GM12892 (cell line): ENCODE results near the gene WASF3.

Experiments
- DNase-seq: peaks from one replicate; pipeline ENCODE4 v3.0.0; 2011; ENCODE audit not compliant: insufficient read length
- FAIRE-seq: peaks from 2 replicates; lab custom pipeline; 2011; peaks lifted over from hg19 to GRCh38; lab: Jason Lieb, UNC
- POLR2A ChIP-seq: IDR thresholded peaks from 2 replicates; pipeline ENCODE4 v1.6.1; 2011; ENCODE audit warnings: low read depth, low read length, control low read depth
- POLR2AphosphoS5 ChIP-seq: IDR thresholded peaks from 2 replicates; pipeline ENCODE4 v1.6.1; 2011; ENCODE audit warnings: low read depth, low read length, control low read depth
- TAF1 ChIP-seq: IDR thresholded peaks from 2 replicates; pipeline ENCODE4 v1.6.1; 2011; ENCODE audit warnings: low read depth, mild to moderate bottlenecking, control low read depth, low read length, borderline replicate concordance

Gene WASF3

DNA sequence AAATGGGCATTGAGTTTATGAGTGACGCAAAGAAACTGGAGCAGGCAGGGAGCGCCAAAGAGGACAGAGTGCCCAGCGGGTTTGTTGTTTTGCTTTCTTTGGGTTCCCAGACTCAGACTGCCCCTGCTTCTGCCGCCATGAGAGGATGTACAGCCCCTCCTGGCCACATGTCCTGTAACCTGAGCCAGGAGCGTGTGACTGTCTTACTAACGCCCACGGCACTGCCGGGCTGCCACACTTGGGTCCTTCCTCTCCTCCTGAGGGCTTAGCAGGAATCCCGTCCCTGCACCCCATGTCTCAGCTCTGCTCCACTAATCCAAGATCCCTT, 122.6 kb downstream of the WASF3 start:
- no peak for DNase-seq
- no peak for FAIRE-seq
- TF ChIP-seq POLR2A (no peak), TAF1 (no peak), POLR2AphosphoS5 (no peak)

DNA sequence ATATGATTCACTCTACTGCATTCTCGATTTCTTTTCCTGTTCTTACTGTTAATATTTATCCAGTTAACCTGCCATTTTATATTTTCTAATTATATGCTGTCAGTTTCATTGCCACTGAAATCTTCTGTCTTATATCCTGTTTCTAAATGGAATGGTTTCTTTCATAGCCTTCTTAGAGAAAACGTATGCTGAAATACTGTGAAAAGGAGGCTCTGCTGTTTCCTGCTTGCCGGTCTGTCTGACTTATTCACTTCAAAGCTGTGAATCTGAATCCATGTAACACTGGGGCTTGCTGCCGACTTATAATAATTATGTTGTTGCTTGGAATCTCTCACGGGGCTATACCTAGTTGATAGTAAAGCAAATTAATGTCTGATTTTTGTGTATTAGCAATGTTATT, 123.1 kb downstream of the WASF3 start:
- FAIRE-seq (no peak), DNase-seq (no peak)
- TF ChIP-seq TAF1, result no peak
- TF ChIP-seq POLR2A, result no peak
- no peak for TF ChIP-seq POLR2AphosphoS5

DNA sequence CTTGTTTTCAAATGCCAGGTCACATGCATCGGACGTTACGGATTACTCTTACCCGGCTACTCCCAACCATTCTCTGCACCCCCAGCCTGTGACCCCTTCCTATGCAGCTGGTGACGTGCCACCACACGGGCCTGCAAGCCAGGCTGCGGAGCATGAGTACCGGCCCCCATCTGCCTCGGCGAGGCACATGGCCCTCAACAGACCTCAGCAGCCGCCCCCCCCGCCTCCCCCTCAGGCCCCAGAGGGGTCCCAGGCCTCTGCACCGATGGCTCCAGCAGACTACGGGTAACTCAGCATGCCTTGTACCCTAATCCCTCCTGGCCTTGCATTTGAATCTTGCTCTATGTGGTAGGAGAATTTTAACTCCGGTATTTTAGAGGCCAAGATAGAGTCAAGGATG, 123.6 kb downstream of the WASF3 start:
- TF ChIP-seq POLR2AphosphoS5 (no peak), TAF1 (no peak), POLR2A (no peak)
- DNase-seq (no peak), FAIRE-seq (no peak)

DNA sequence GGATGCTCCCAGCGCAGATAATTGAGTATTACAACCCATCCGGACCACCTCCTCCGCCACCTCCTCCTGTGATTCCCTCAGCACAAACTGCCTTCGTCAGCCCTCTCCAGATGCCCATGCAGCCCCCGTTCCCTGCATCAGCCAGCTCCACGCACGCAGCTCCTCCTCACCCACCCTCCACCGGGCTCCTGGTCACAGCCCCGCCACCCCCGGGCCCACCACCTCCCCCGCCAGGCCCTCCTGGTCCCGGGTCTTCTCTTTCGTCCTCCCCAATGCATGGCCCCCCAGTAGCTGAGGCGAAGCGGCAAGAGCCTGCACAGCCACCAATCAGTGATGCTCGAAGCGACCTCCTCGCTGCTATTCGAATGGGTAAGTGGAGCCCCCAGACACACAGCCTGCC, 125.1 kb downstream of the WASF3 start:
- TF ChIP-seq POLR2AphosphoS5 (no peak), POLR2A (no peak), TAF1 (no peak)
- FAIRE-seq, result no peak
- no peak for DNase-seq

DNA sequence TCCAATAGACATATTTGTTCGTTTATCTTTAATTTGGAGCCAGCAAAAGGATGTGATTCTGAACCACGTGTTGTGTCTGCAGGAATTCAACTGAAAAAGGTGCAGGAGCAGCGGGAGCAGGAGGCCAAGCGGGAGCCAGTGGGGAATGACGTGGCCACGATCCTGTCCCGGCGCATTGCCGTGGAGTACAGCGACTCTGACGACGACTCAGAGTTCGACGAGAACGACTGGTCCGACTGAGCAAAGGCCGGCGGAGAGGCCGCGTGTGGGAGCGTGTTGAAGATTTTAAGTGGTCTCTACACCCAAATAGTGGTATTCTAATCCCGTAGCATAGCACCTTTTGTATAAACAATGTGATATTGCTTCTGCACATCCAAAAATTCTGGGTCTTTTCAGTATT, 128.1 kb downstream of the WASF3 start:
- TF ChIP-seq TAF1 (no peak), POLR2A (no peak), POLR2AphosphoS5 (no peak)
- DNase-seq (no peak), FAIRE-seq (no peak)

DNA sequence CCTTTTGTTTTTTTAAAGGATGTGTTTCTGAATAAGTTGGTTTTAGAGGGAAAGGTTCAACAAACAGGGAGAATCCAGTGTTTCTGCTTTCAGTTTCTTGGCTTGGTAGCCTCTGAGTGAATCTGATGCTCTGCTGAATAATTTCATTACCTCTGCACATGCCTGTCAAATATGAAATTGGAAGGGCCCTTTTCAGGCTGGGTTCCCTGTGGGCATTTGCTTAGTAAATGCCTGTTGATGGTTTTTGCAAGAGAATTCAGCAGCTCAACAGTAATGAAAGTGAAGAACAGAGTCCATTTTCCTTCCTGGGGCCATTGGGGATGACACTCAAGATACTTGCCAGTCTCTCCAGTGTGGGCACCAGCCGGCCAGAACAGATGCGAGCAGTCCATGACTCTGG, 128.8 kb downstream of the WASF3 start:
- no peak for FAIRE-seq
- TF ChIP-seq POLR2A (no peak), POLR2AphosphoS5 (no peak), TAF1 (no peak)
- no peak for DNase-seq

DNA sequence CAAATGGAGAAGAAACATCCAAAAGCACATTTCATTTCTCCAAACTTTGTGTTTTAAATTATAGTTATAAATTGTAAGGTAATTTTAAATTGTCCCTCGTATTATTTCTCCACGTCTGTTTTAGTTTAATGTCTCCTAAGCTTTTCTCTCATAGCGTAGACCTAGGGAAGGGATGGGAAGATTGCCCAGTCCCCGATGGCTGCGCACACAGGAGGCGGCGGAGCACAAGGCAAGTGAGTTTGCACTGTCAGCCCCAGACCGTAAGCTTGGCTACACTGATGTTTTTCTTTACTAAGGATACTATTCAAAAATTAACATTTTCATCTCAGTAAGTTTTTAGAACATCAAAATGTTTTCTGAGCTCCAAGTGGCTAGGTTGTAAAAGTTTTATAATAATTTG, 130.8 kb downstream of the WASF3 start:
- FAIRE-seq (no peak), DNase-seq (no peak)
- TF ChIP-seq TAF1, result no peak
- TF ChIP-seq POLR2A, result no peak
- TF ChIP-seq POLR2AphosphoS5, result no peak

DNA sequence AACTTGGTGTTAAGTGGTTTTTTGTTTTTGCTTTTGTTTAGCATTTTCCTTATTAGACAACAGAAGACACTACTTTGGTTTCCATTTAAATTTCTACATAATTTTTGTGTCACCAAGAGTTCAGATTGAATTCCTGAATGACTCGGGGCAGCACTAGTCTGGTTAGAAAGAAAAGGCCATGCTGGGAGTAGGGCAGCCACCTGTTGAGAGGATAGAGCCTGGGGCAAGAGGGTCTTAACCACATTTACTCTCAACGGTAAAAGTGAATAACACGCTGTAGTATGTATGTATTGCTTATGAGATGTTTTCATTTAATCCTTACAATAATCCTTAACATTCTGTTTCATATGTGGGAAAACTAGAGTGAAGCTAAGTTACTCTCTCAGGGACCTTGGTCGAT, 131.5 kb downstream of the WASF3 start:
- DNase-seq, result no peak
- FAIRE-seq, result no peak
- TF ChIP-seq POLR2AphosphoS5, result no peak
- no peak for TF ChIP-seq POLR2A
- no peak for TF ChIP-seq TAF1

DNA sequence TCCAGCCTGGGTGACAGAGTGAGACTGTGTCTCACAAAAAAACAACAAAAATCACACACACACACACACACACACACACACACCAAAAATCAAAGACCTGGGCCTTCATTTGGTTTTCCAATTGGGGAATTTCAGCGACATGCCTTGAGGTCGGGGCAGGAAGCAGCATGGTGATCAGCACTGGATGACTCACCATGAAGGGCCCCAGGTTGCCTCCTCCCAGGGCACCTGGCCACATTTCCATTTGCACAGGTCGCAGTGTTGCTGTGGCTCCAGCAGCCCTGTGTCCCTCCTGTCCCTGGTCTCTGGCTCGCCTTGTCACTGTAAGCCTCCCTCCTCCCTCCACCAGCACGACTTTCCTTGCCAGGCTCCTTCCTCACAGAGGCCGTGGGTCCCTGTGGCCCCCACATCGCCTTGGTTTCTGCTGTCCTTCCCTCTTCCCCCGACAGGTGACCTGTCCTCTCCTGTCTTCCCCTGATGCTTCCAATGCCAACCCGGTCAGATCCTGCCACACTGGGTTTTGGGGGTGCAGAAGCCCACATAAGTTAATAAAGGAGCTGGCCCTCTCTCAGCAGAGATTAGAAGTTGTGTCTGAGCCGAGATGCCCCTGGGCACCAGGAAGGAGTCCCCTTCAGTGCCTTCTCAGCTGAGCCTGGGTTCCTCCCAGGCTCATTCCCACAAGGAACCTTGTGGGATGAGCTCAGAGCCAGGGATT, 136.4 kb downstream of the WASF3 start:
- DNase-seq (no peak), FAIRE-seq (no peak)
- TF ChIP-seq POLR2AphosphoS5 (no peak), TAF1 (no peak), POLR2A (no peak)

DNA sequence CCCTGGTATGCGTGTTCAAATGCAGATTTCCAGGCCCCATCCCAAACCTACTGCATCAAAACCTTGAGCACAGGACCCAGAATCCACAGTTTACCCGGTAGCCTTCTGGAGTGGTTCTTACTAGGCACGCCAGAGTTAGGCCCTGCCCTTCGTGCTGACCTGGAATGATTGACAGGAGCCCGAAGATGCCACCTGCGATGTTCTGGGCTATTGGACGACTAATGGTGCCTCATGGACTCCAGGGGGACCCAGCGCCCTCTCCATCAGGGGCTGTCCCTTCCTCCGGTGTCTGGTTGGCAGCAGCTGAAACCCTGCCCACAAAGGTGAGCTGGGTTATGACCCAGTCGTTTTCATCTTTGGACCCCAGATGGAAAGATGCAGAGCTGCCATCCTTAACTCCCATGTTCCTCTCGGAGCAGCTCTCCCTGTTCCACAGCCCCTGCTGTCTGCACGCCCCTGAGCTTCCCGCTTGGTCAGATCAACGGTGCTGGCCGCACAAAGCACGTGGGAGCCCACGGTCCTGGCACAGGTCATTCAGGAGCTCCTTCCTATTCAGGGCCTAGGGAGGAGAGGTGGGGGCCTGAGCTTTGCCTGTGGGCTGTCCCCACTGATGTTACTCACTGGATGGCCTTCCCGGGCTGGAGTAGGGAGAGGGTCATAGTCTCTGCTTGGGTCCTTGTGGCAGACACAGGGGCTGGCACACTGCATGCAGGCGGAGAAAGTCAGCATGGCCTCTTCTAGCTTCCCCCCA, 137.3 kb downstream of the WASF3 start:
- DNase-seq, result no peak
- TF ChIP-seq TAF1 (no peak), POLR2A (no peak), POLR2AphosphoS5 (no peak)
- FAIRE-seq, result no peak

DNA sequence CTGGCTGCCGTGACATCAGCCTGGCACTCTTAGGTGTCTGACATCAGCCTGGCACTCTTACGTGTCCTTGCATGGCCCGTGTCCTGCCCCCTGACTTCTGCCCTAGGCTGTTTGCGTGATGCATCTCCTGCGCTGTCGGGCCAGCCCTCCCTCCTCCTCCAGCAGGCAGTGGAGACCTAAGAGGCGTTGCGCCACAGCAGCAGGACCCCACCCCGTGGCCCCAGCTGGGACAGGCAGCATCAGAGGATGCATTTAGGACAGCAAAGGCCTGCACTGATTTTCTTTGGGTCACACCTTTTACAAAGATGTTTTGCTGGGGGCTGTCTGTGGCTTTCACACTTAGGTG, 137.8 kb downstream of the WASF3 start:
- TF ChIP-seq POLR2A (no peak), TAF1 (no peak), POLR2AphosphoS5 (no peak)
- DNase-seq, result no peak
- no peak for FAIRE-seq

DNA sequence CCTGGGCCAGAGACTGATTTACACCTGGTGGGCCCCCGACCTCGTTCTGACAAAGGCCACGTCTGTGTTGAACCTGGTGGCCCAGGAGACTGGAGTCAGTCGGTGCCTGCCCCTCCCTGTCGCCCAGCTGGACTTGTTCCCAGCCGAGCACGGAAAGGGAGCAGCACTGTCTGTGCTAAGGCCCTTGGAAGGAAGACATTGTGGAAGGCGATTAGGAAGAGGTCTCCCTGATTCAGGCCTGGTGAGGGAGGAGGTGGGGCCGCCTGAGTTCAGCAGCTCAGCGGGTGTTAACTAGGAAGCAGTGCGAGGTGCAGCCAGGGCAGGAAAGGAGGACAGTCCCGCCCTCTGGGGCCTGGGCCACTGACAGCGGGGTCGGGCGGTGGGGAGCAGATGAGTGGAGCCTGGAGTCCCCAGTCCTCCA, 138.4 kb downstream of the WASF3 start:
- TF ChIP-seq TAF1 (no peak), POLR2AphosphoS5 (no peak), POLR2A (no peak)
- no peak for DNase-seq
- no peak for FAIRE-seq
